GM19099 (cell line): ENCODE measurements around the gene TAF5L.

Source experiments
- POLR2A ChIP-seq: IDR thresholded peaks from 3 replicates; pipeline ENCODE4 v1.6.1; 2011; ENCODE audit warnings: low read depth; ENCODE audit not compliant: insufficient read length; ENCODE audit errors: extremely low read depth

TAF5L gene

GRCh38 chr1:229625915-229626831, at the start of gene TAF5L, which contains the start of gene URB2:
TSS of gene TAF5L (minus strand) at chr1:229626122. CDS start at chr1:229614482, 11,640 bp downstream.
TSS of gene URB2 (plus strand) at chr1:229626247. CDS start at chr1:229627634, 1,387 bp downstream.
- peak; percentile 82 for TF ChIP-seq POLR2A

- TF ChIP-seq POLR2A: no peak
Observed at GRCh38 chr1:229675396-229675795, 49.5 kb upstream of the TAF5L start.

- no peak for TF ChIP-seq POLR2A
Observed at GRCh38 chr1:229674042-229674441, 48.1 kb upstream of the TAF5L start.

GRCh38 chr1:229672246-229672645, 46.3 kb upstream of the TAF5L start:
- no peak for TF ChIP-seq POLR2A

GRCh38 chr1:229671310-229671709, 45.4 kb upstream of the TAF5L start:
- TF ChIP-seq POLR2A: no peak

- no peak for TF ChIP-seq POLR2A
Observed at GRCh38 chr1:229669333-229669732, 43.4 kb upstream of the TAF5L start.

GRCh38 chr1:229666585-229666984, 40.7 kb upstream of the TAF5L start:
- TF ChIP-seq POLR2A: no peak

- TF ChIP-seq POLR2A: no peak
Observed at GRCh38 chr1:229665912-229666558, 40.1 kb upstream of the TAF5L start.

GRCh38 chr1:229664133-229664689, 38.3 kb upstream of the TAF5L start:
- no peak for TF ChIP-seq POLR2A

GRCh38 chr1:229661897-229662296, 36.0 kb upstream of the TAF5L start:
- no peak for TF ChIP-seq POLR2A

GRCh38 chr1:229661022-229661877, 35.3 kb upstream of the TAF5L start:
- no peak for TF ChIP-seq POLR2A

- TF ChIP-seq POLR2A: no peak
Observed at GRCh38 chr1:229657993-229658755, 32.3 kb upstream of the TAF5L start.

- no peak for TF ChIP-seq POLR2A
Observed at GRCh38 chr1:229655781-229656180, 29.9 kb upstream of the TAF5L start.

- no peak for TF ChIP-seq POLR2A
Observed at GRCh38 chr1:229653420-229653819, 27.5 kb upstream of the TAF5L start.
